ENCODE measurements around the gene MYH11.

- TF ChIP-seq CTCF (conservative IDR thresholded peaks at IDR 0.05 in 1 of 2, IDR thresholded peaks at IDR 0.05 in 1 of 2; ENCODE audit: extremely low read depth in 1 of 2, insufficient read depth in 1 of 2, low read depth in 1 of 2, low read length in 2 of 2) (no peak), EZH2 (IDR thresholded peaks at IDR 0.05; ENCODE audit: borderline replicate concordance, low read length) (no peak)
Measured at GRCh38 chr16:15703029-15703736, 153.6 kb downstream of the MYH11 start.

All from mammary epithelial cell (primary cell).